Omental fat pad (tissue), 4 donors: ENCODE results near the gene RHOV. TPM values are rescaled to one million over a fixed set of nuclear protein-coding genes. Genes with fewer than 3 reads are reported as not detected.

Source experiments
- ATAC-seq: fragments of 150-250 bp; one replicate; pipeline ENCODE4 v1.9.1; 2016; ENCODE audit warnings: mild to moderate bottlenecking, moderate library complexity; ENCODE audit not compliant: low FRiP score
- DNase-seq: peaks from one replicate; pipeline ENCODE4 v3.0.0-alpha.2; 2019; ENCODE audit warnings: low spot score
- CTCF ChIP-seq, 3 donors: fragments of 450-650 bp; IDR thresholded peaks; one replicate each; pipeline ENCODE4 v1.5.1; 2016 to 2017; ENCODE audit warnings: antibody characterized with exemption in 3 of 3, mild to moderate bottlenecking in 3 of 3, moderate library complexity in 2 of 3
- total RNA-seq, 4 donors: library from RNA; depleted of rRNA; stranded (reverse); fragments of >200 nt; gene quantifications; one replicate each; pipeline ENCODE4 v1.1.0, GENCODE V29; 2016

Gene RHOV
- total RNA-seq, 4 donors from 2014 or later, result not detected

- TF ChIP-seq CTCF (IDR thresholded peaks at IDR 0.05), result no peak
- no peak for DNase-seq
- no peak for ATAC-seq
These were observed 43.6 kb upstream of the RHOV start for GRCh38 chr15:40917585-40917984.

- DNase-seq (no peak), ATAC-seq (no peak)
- no peak for TF ChIP-seq CTCF (IDR thresholded peaks at IDR 0.05)
These were observed 41.6 kb upstream of the RHOV start for GRCh38 chr15:40915679-40916078.

GRCh38 chr15:40915116-40915661, 41.2 kb upstream of the RHOV start:
- no peak for DNase-seq
- TF ChIP-seq CTCF (IDR thresholded peaks at IDR 0.05), result no peak
- ATAC-seq, result no peak

- TF ChIP-seq CTCF (IDR thresholded peaks at IDR 0.05), result no peak
- DNase-seq (no peak), ATAC-seq (no peak)
These were observed 40.5 kb upstream of the RHOV start for GRCh38 chr15:40914486-40914885.

GRCh38 chr15:40914013-40914412, 40.0 kb upstream of the RHOV start:
- ATAC-seq (no peak), DNase-seq (no peak)
- no peak for TF ChIP-seq CTCF (IDR thresholded peaks at IDR 0.05)

GRCh38 chr15:40912478-40912877, 38.4 kb upstream of the RHOV start:
- ATAC-seq (no peak), DNase-seq (no peak)
- TF ChIP-seq CTCF (IDR thresholded peaks at IDR 0.05), result no peak

GRCh38 chr15:40911693-40912092, 37.7 kb upstream of the RHOV start:
- TF ChIP-seq CTCF (IDR thresholded peaks at IDR 0.05), result no peak
- ATAC-seq (no peak), DNase-seq (no peak)
